Endodermal cell (in vitro differentiated cells): ENCODE measurements around the gene POC1B. TPM values are rescaled to one million over a fixed set of nuclear protein-coding genes. Genes with fewer than 3 reads are reported as not detected.

ENCODE experiments used
- DNase-seq: peaks from one replicate; pipeline ENCODE4 v3.0.0-alpha.2; 2017
- H3K27ac ChIP-seq: 2 replicates; pipeline ENCODE4 v1.5.1; 2013; ENCODE audit warnings: mild to moderate bottlenecking, low read depth, low read length, moderate library complexity
- H3K27me3 ChIP-seq: 2 replicates; pipeline ENCODE4 v1.6.1; 2013; ENCODE audit warnings: mild to moderate bottlenecking, low read length, moderate library complexity; ENCODE audit not compliant: insufficient read depth, control insufficient read depth, poor library complexity, severe bottlenecking
- H3K36me3 ChIP-seq: 2 replicates; pipeline ENCODE4 v1.7.0; 2013; ENCODE audit warnings: mild to moderate bottlenecking, low read length, moderate library complexity; ENCODE audit not compliant: control insufficient read depth, insufficient read depth
- H3K4me1 ChIP-seq: one replicate; pipeline ENCODE4 v1.7.0; 2013; ENCODE audit warnings: low read length; ENCODE audit not compliant: control insufficient read depth, insufficient read depth
- H3K4me3 ChIP-seq: 2 replicates; pipeline ENCODE4 v1.5.1; 2013; ENCODE audit warnings: mild to moderate bottlenecking, low read length, moderate library complexity
- H3K9ac ChIP-seq: 2 replicates; pipeline ENCODE4 v1.6.1; 2013; ENCODE audit warnings: mild to moderate bottlenecking, low read length, moderate library complexity; ENCODE audit not compliant: poor library complexity, severe bottlenecking; ENCODE audit errors: extremely low read depth
- H3K9me3 ChIP-seq: 2 replicates; pipeline ENCODE4 v1.6.1; 2013; ENCODE audit warnings: mild to moderate bottlenecking, low read length, moderate library complexity; ENCODE audit not compliant: control insufficient read depth
- H3K27ac Mint-ChIP-seq: 2 replicates; pipeline ENCODE4 v1.8.0; 2020; ENCODE audit warnings: mixed read lengths
- H3K27me3 Mint-ChIP-seq: 2 replicates; pipeline ENCODE4 v1.8.0; 2021; ENCODE audit warnings: mild to moderate bottlenecking, mixed read lengths; ENCODE audit not compliant: insufficient read depth
- H3K36me3 Mint-ChIP-seq: 2 replicates; pipeline ENCODE4 v1.8.0; 2020; ENCODE audit warnings: low read depth, mixed read lengths
- H3K4me1 Mint-ChIP-seq: 2 replicates; pipeline ENCODE4 v1.8.0; 2020; ENCODE audit warnings: mixed read lengths
- H3K4me3 Mint-ChIP-seq: 2 replicates; pipeline ENCODE4 v1.8.0; 2020; ENCODE audit warnings: mild to moderate bottlenecking, moderate library complexity, mixed read lengths
- H3K9me3 Mint-ChIP-seq: 2 replicates; pipeline ENCODE4 v1.8.0; 2020; ENCODE audit warnings: mild to moderate bottlenecking, mixed read lengths
- CTCF ChIP-seq: fragments of 200-600 bp; sonication (generic); conservative IDR thresholded peaks from 2 replicates; pipeline ENCODE4 v1.5.0; 2021; ENCODE audit warnings: antibody characterized with exemption, mild to moderate bottlenecking
- WGBS, 2 experiments: methylation state at CpG; one replicate each; pipeline versions ENCODE4 v1.1.5 to v1.1.7; 2013; ENCODE audit warnings: missing lambda C conversion rate in 2 of 2, mixed read lengths in 1 of 2; ENCODE audit not compliant: insufficient coverage in 1 of 2, insufficient read length in 1 of 2; 5-methylcytosine and 5-hydroxymethylcytosine counted together
- total RNA-seq, 2 donors: library from RNA; stranded (reverse); fragmentation: NEBNext Ultra II Directional in 1 of 2; extraction: Animal tissue kit (Norgen Biotek cat#: 25700) in 1 of 2; gene quantifications; 2 replicates in 1 of 2; 3 replicates in 1 of 2; pipeline ENCODE4 v1.2.1, GENCODE V29; 2021

The POC1B gene
- total RNA-seq, 2 donors from 2014 or later = 22.3 to 36.1 TPM

- Mint-ChIP-seq H3K27me3 (no peaks in the 10 kb centered on the region), H3K4me1 (no peaks in the 10 kb centered on the region), H3K4me3 (no peak overlapping the region), H3K36me3 (peaks cover 24% of the 10 kb centered on the region), H3K9me3 (peaks cover 21% of the 10 kb centered on the region), H3K27ac (no peak overlapping the region)
- Histone ChIP-seq H3K4me3 (no peak overlapping the region), H3K27ac (no peak overlapping the region), H3K27me3 (no peaks in the 10 kb centered on the region), H3K9me3 (peaks cover 10% of the 10 kb centered on the region), H3K9ac (no peak overlapping the region), H3K36me3 (peaks cover 4% of the 10 kb centered on the region), H3K4me1 (no peaks in the 10 kb centered on the region)
- WGBS, 2 experiments = 96 to 98% methylated on average over 5 to 6 of the region's 6 CpGs
- DNase-seq = no peak
- no peak for TF ChIP-seq CTCF
Observed at GRCh38 chr12:89436062-89436461, 89.8 kb downstream of the POC1B start.

- no peak for DNase-seq
- Histone ChIP-seq H3K4me3 (no peak overlapping the region), H3K27ac (no peak overlapping the region), H3K36me3 (no peaks in the 10 kb centered on the region), H3K9me3 (no peaks in the 10 kb centered on the region), H3K4me1 (no peaks in the 10 kb centered on the region), H3K9ac (no peak overlapping the region), H3K27me3 (no peaks in the 10 kb centered on the region)
- no peak overlapping the region for H3K4me3 Mint-ChIP-seq
- H3K27me3 Mint-ChIP-seq = no peaks in the 10 kb centered on the region
- peaks cover 2% of the 10 kb centered on the region for H3K9me3 Mint-ChIP-seq
- H3K4me1 Mint-ChIP-seq = no peaks in the 10 kb centered on the region
- peaks cover 10% of the 10 kb centered on the region for H3K36me3 Mint-ChIP-seq
- WGBS, 2 experiments = 90 to 91% methylated on average over 4 of the region's 4 CpGs
- no peak overlapping the region for H3K27ac Mint-ChIP-seq
- TF ChIP-seq CTCF = no peak
Observed at GRCh38 chr12:89433634-89434033, 92.2 kb downstream of the POC1B start.

GRCh38 chr12:89432396-89432795 is 93.5 kb downstream of the POC1B start:
- H3K27me3 Mint-ChIP-seq = no peaks in the 10 kb centered on the region
- 89 to 100% methylated on average over 1 of the region's 1 CpG for WGBS, 2 experiments
- no peak for TF ChIP-seq CTCF

More at GRCh38 chr12:89432396-89432795, 93.5 kb downstream of the POC1B start:
- H3K4me3 Mint-ChIP-seq = no peak overlapping the region
- Histone ChIP-seq H3K4me3 (no peak overlapping the region), H3K4me1 (no peaks in the 10 kb centered on the region), H3K36me3 (no peaks in the 10 kb centered on the region), H3K9me3 (no peaks in the 10 kb centered on the region), H3K27me3 (no peaks in the 10 kb centered on the region), H3K9ac (no peak overlapping the region), H3K27ac (no peak overlapping the region)
- no peak for DNase-seq
- H3K4me1 Mint-ChIP-seq = no peaks in the 10 kb centered on the region
- H3K36me3 Mint-ChIP-seq = peaks cover 10% of the 10 kb centered on the region
- no peak overlapping the region for H3K27ac Mint-ChIP-seq
- H3K9me3 Mint-ChIP-seq = no peaks in the 10 kb centered on the region
